Panc1 (cell line): ENCODE measurements around the gene GPRASP3. TPM values are rescaled to one million over a fixed set of nuclear protein-coding genes. Genes with fewer than 3 reads are reported as not detected.
A peak's percentile ranks its signal among the peaks of the same experiment; 100 is the strongest.

Source experiments
- ATAC-seq: fragments of 200-7000 bp; cut with Tn5 transposase; 2 replicates; pipeline ENCODE4 v1.9.1; 2020; ENCODE audit warnings: mild to moderate bottlenecking, moderate library complexity
- BruUV-seq: library from RNA; stranded (reverse); fragments of 400-500 nt; replicated peaks from 2 replicates; lab custom pipeline; 2021; lab: Mats Ljungman, UMichigan
- CTCF ChIA-PET: fragments of 300-600 bp; sonication (Branson Sonifier 250); formaldehyde crosslinking; loops from one replicate; lab custom pipeline; 2022; ENCODE audit warnings: antibody characterized with exemption; lab: Charles Lee
- POLR2A ChIA-PET: fragments of 300-600 bp; sonication (Branson Sonifier 250); formaldehyde crosslinking; loops from one replicate; lab custom pipeline; 2022; ENCODE audit warnings: antibody characterized with exemption; lab: Charles Lee
- DNase-seq: peaks from one replicate; pipeline ENCODE4 v3.0.0-alpha.2; 2010; ENCODE audit warnings: low read depth, low spot score
- H3K27ac ChIP-seq: 2 replicates; pipeline ENCODE4 v1.5.1; 2011; ENCODE audit warnings: mild to moderate bottlenecking, low read length, inconsistent platforms
- H3K27me3 ChIP-seq: fragments of 200-500 bp; sonication (Bioruptor generic); 2 replicates; pipeline ENCODE4 v1.6.0; 2014; ENCODE audit warnings: low read length, inconsistent platforms; ENCODE audit not compliant: control insufficient read depth, insufficient read depth
- H3K36me3 ChIP-seq: fragments of 200-500 bp; sonication (Bioruptor generic); 2 replicates; pipeline ENCODE4 v1.5.1; 2014; ENCODE audit warnings: inconsistent platforms, mild to moderate bottlenecking, low read length, moderate library complexity; ENCODE audit not compliant: control insufficient read depth, insufficient read depth
- H3K4me1 ChIP-seq: 2 replicates; pipeline ENCODE4 v1.5.1; 2011; ENCODE audit warnings: inconsistent platforms, mild to moderate bottlenecking, low read length, moderate library complexity; ENCODE audit not compliant: control insufficient read depth, insufficient read depth
- H3K4me3 ChIP-seq, 2 experiments: 2 replicates each; pipeline ENCODE4 v1.5.1; 2011 to 2012; ENCODE audit warnings: low read depth in 2 of 2, low read length in 2 of 2, mild to moderate bottlenecking in 2 of 2, inconsistent platforms in 1 of 2, moderate library complexity in 1 of 2
- H3K9me3 ChIP-seq: fragments of 200-500 bp; sonication (Bioruptor generic); 2 replicates; pipeline ENCODE4 v1.5.1; 2014; ENCODE audit warnings: low read depth, mild to moderate bottlenecking, inconsistent platforms, low read length, moderate library complexity; ENCODE audit not compliant: control insufficient read depth, insufficient read depth
- POLR2AphosphoS5 ChIP-seq: IDR thresholded peaks from 2 replicates; pipeline ENCODE4 v1.6.1; 2012; ENCODE audit warnings: mild to moderate bottlenecking, low read depth, low read length, moderate library complexity
- SIN3A ChIP-seq: IDR thresholded peaks from 2 replicates; pipeline ENCODE4 v1.6.1; 2012; ENCODE audit warnings: low read depth, mild to moderate bottlenecking, low read length, moderate library complexity, borderline replicate concordance; ENCODE audit not compliant: insufficient read depth
- TCF7L2 ChIP-seq: IDR thresholded peaks from 2 replicates; pipeline ENCODE4 v1.6.1; 2011; ENCODE audit warnings: mild to moderate bottlenecking, low read depth, low read length, inconsistent platforms
- in situ Hi-C: cut with HindIII; loops from 2 replicates; pipeline ENCODE4 v1.10.0; 2016; ENCODE audit warnings: low sequenced_read_pairs, low pct_unique_long_range_greater_than_20kb
- intact Hi-C: fragments of 100-400 bp; cut with micrococcal nuclease; formaldehyde crosslinking; loops from one replicate; pipeline ENCODE4 v1.10.0; 2022; ENCODE audit not compliant: unreplicated experiment
- total RNA-seq: library from RNA; stranded (reverse); gene quantifications from one replicate; pipeline ENCODE4 v1.2.1, GENCODE V29; 2021; ENCODE audit not compliant: unreplicated experiment
- TF ChIP-seq, protein P1 (sequence below): fragments of 450-650 bp; IDR thresholded peaks from 2 replicates; pipeline ENCODE4 v1.5.1; 2017; ENCODE audit warnings: mild to moderate bottlenecking
- TF ChIP-seq, protein P2 (sequence below), 2 experiments: IDR thresholded peaks; 2 replicates each; pipeline ENCODE4 v1.6.1; 2011 to 2012; ENCODE audit warnings: low read depth in 2 of 2, control low read depth in 1 of 2, low read length in 1 of 2, mild to moderate bottlenecking in 1 of 2, moderate library complexity in 1 of 2; ENCODE audit not compliant: insufficient read depth in 1 of 2

The GPRASP3 gene
- total RNA-seq, 1 experiment from 2014 or later: 5.6 TPM

DNA sequence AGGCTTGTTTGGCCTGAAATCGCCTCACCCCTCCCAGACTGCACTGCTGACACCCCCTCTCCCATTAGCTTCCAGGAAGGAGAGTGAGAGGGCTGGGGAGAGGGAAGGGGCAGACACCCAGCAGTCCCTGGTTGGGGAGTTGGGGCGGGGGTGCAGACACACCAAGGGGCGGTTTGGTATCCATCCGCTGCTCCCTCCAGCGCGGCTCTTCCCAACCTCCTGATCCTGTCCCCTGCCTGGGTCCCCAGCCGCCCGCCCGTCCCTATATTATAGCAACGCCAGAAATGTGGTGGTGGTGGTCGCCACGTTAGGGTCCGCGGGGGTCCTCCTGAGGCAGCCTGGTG, 24.9 kb downstream of the GPRASP3 start:
- Histone ChIP-seq H3K9me3 (no peaks in the 10 kb centered on the region), H3K4me1 (no peaks in the 10 kb centered on the region), H3K36me3 (no peaks in the 10 kb centered on the region), H3K4me3 (peak overlapping the region; percentile 52 to 61; a peak in 3 of 4 replicates), H3K27ac (no peak overlapping the region), H3K27me3 (no peaks in the 10 kb centered on the region)
- no peak for DNase-seq
- CTCF ChIA-PET: no interaction called here
- BruUV-seq: no TSS peak
- POLR2A ChIA-PET: no interaction called here
- intact Hi-C loops (no loop called here), in situ Hi-C loops (no loop called here)
- TF ChIP-seq, protein P1, sequence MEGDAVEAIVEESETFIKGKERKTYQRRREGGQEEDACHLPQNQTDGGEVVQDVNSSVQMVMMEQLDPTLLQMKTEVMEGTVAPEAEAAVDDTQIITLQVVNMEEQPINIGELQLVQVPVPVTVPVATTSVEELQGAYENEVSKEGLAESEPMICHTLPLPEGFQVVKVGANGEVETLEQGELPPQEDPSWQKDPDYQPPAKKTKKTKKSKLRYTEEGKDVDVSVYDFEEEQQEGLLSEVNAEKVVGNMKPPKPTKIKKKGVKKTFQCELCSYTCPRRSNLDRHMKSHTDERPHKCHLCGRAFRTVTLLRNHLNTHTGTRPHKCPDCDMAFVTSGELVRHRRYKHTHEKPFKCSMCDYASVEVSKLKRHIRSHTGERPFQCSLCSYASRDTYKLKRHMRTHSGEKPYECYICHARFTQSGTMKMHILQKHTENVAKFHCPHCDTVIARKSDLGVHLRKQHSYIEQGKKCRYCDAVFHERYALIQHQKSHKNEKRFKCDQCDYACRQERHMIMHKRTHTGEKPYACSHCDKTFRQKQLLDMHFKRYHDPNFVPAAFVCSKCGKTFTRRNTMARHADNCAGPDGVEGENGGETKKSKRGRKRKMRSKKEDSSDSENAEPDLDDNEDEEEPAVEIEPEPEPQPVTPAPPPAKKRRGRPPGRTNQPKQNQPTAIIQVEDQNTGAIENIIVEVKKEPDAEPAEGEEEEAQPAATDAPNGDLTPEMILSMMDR: no peak
- TF ChIP-seq POLR2AphosphoS5: no peak
- peak; percentile 43; the same call in 1 of the 2 replicates for ATAC-seq

DNA sequence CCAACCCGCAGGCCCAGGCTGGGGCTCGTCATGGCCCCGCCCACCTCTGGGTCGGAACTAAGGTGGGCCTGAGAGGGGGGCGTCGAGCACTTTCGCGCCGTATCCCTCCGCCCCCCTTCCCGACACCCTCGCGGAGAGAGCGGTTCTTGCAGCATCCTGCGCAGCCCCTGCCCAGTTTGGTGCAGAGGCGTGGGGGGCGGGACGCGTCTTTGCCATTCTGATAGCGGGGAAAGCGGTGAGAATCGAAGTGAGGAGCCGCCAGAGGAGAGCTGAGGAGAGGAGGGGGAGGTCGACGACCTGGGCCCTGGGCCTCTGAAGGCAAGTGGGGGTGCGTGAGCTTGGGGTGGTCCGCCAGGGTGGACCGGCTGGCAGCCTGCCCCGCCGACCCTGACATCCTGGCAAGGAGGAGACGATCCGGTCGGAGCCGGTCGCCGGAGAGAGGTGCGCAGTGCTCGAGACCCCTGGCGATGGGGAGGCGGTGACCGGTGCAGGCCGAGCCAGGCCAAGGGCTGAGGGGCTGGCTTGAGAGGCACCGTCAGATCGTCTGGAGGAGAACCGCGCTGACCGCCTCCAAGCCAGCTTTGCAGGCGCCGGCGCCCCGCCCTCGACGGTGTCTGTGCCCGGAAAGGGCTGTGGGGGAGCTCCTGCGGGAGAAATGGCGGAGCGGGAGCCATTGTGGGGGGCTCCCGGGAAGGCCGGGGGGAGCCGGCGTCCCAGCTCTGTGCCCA, 25.5 kb downstream of the GPRASP3 start:
- Histone ChIP-seq H3K4me3 (peak overlapping the region; percentile 52 to 61), H3K36me3 (no peaks in the 10 kb centered on the region), H3K27ac (no peak overlapping the region), H3K9me3 (no peaks in the 10 kb centered on the region), H3K27me3 (no peaks in the 10 kb centered on the region), H3K4me1 (no peaks in the 10 kb centered on the region)
- no peak for TF ChIP-seq SIN3A
- no peak for TF ChIP-seq POLR2AphosphoS5
- TF ChIP-seq, protein P2, sequence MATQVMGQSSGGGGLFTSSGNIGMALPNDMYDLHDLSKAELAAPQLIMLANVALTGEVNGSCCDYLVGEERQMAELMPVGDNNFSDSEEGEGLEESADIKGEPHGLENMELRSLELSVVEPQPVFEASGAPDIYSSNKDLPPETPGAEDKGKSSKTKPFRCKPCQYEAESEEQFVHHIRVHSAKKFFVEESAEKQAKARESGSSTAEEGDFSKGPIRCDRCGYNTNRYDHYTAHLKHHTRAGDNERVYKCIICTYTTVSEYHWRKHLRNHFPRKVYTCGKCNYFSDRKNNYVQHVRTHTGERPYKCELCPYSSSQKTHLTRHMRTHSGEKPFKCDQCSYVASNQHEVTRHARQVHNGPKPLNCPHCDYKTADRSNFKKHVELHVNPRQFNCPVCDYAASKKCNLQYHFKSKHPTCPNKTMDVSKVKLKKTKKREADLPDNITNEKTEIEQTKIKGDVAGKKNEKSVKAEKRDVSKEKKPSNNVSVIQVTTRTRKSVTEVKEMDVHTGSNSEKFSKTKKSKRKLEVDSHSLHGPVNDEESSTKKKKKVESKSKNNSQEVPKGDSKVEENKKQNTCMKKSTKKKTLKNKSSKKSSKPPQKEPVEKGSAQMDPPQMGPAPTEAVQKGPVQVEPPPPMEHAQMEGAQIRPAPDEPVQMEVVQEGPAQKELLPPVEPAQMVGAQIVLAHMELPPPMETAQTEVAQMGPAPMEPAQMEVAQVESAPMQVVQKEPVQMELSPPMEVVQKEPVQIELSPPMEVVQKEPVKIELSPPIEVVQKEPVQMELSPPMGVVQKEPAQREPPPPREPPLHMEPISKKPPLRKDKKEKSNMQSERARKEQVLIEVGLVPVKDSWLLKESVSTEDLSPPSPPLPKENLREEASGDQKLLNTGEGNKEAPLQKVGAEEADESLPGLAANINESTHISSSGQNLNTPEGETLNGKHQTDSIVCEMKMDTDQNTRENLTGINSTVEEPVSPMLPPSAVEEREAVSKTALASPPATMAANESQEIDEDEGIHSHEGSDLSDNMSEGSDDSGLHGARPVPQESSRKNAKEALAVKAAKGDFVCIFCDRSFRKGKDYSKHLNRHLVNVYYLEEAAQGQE (IDR thresholded peaks at IDR 0.05; ENCODE audit: insufficient read depth in 1 of 2, low read depth in 2 of 2, low read length in 1 of 2): no peak
- TF ChIP-seq TCF7L2: no peak
- TF ChIP-seq, protein P1: no peak
- peak; percentile 89 for ATAC-seq
- DNase-seq: no peak
- BruUV-seq: no TSS peak
- POLR2A ChIA-PET: interaction anchor here (0.7 kb wide), 1 partner anchor 73 kb away, joined by 5 read pairs; no protein-coding TSS in a partner anchor
- intact Hi-C loops (no loop called here), in situ Hi-C loops (no loop called here)
- CTCF ChIA-PET: no interaction called here
